HL-60/S4 treated with phorbol 12-myristate 13-acetate at 8.2 ng/mL for 4 days and 3 days (cell line): ENCODE data around the gene KCNMA1.

Source experiments
- in situ Hi-C: fragments of 300-500 bp; cut with MboI; formaldehyde crosslinking; loops from 2 replicates; pipeline ENCODE4 v1.15.0; 2022; ENCODE audit warnings: low sequenced_read_pairs

KCNMA1 gene

GRCh38 chr10:77386838-77387237, 250.8 kb downstream of the KCNMA1 start:
- in situ Hi-C loops: loop anchor here (25.0 kb wide), 1 partner anchor 250 kb away; the partner anchor contains the start of gene KCNMA1

- in situ Hi-C loops: loop anchor here (25.0 kb wide), 1 partner anchor 251 kb away; the partner anchor contains the start of gene KCNMA1
Observed at GRCh38 chr10:77386365-77386764, 251.2 kb downstream of the KCNMA1 start.

DNA sequence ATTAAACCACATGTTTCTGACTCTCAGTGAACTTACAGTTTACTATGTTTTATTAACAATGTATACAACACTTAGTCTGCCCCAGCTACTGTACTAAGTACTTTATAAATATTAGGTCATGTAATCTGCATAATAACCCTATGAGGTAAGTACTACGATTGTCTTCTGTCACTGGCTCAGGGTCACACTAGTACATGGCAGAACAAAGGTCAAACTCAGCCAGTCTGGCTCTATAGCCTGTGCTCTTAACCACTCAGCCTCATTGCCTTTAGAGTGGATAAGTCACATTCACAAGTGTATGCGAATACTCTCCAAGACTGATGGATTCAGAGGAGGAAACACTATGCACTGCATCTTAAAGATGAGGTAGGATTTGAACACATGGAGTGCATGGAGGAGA, 252.3 kb downstream of the KCNMA1 start:
- in situ Hi-C loops: loop anchor here (25.0 kb wide), 1 partner anchor 252 kb away; the partner anchor contains the start of gene KCNMA1

GRCh38 chr10:77383861-77384553, 253.6 kb downstream of the KCNMA1 start:
- in situ Hi-C loops: loop anchor here (25.0 kb wide), 1 partner anchor 253 kb away; the partner anchor contains the start of gene KCNMA1

- in situ Hi-C loops: loop anchor here (25.0 kb wide), 1 partner anchor 256 kb away; the partner anchor contains the start of gene KCNMA1
Observed at GRCh38 chr10:77381750-77382149, 255.9 kb downstream of the KCNMA1 start.

DNA sequence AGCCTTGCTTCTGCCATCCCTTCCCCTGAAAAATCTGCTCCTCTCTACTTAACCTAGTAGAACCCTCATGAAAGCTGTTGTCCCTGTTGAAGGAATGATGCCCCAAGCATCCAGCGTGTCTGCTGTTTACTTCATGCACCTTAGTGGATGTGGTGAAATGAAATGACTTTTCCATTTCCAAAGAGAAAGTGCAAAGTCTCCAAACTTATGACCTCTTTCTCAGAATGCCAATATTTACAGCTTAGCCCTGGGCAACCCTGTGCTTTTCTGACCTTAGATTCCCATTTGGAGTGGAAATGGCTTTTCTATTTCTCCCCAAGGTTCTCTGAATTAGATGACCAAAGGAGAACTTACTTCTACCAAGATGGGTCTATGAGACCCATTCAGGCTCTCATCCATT, 256.9 kb downstream of the KCNMA1 start:
- in situ Hi-C loops: loop anchor here (25.0 kb wide), 1 partner anchor 257 kb away; the partner anchor contains the start of gene KCNMA1

GRCh38 chr10:77380191-77380590, 257.4 kb downstream of the KCNMA1 start:
- in situ Hi-C loops: loop anchor here (25.0 kb wide), 1 partner anchor 257 kb away; the partner anchor contains the start of gene KCNMA1

- in situ Hi-C loops: loop anchor here (25.0 kb wide), 1 partner anchor 259 kb away; the partner anchor contains the start of gene KCNMA1
Observed at GRCh38 chr10:77378366-77379349, 258.9 kb downstream of the KCNMA1 start.

GRCh38 chr10:77377678-77378352, 259.8 kb downstream of the KCNMA1 start:
- in situ Hi-C loops: loop anchor here (25.0 kb wide), 1 partner anchor 259 kb away; the partner anchor contains the start of gene KCNMA1

DNA sequence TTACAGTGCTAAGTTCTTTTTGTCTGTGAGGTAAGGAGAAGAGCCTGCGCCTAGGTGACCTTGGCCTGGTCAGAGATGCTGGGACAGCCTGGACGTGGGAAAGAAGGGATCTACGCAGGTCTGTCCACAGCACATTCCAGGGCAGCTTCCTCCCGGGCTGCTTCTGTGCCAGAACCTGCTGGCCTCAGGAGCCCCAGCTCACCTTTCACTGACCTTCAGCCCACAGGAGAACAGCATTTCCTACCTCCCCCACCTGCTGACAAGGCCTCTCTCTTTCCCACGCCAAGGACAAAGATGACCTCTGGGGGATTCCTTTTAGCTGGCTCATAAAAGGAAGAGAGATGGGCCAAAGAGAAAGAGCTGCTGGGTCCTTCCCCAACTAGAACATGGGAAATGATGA, 260.6 kb downstream of the KCNMA1 start:
- in situ Hi-C loops: loop anchor here (25.0 kb wide), 1 partner anchor 260 kb away; the partner anchor contains the start of gene KCNMA1

DNA sequence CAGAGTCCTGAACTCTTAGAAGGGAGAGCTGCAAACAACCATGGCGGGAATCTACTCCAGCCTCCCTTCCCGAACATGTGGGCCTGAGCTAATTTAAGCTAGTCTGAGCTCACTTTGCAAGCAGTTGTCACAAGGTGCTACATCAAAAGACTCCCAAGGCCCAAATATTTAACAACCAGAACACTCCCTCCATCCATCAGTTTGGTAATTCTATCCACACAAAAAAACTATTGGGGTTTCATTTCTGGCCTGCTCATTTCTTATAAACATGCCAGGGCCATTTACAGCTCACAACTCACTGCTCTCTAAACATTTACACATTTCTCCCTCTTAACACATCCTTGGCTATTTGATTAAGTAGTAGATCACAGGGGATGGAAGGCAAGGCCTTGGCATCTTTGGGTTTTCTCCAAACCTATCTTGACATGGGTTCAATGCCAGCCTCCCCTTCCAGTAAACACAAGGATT, 263.4 kb downstream of the KCNMA1 start:
- in situ Hi-C loops: no loop called here

DNA sequence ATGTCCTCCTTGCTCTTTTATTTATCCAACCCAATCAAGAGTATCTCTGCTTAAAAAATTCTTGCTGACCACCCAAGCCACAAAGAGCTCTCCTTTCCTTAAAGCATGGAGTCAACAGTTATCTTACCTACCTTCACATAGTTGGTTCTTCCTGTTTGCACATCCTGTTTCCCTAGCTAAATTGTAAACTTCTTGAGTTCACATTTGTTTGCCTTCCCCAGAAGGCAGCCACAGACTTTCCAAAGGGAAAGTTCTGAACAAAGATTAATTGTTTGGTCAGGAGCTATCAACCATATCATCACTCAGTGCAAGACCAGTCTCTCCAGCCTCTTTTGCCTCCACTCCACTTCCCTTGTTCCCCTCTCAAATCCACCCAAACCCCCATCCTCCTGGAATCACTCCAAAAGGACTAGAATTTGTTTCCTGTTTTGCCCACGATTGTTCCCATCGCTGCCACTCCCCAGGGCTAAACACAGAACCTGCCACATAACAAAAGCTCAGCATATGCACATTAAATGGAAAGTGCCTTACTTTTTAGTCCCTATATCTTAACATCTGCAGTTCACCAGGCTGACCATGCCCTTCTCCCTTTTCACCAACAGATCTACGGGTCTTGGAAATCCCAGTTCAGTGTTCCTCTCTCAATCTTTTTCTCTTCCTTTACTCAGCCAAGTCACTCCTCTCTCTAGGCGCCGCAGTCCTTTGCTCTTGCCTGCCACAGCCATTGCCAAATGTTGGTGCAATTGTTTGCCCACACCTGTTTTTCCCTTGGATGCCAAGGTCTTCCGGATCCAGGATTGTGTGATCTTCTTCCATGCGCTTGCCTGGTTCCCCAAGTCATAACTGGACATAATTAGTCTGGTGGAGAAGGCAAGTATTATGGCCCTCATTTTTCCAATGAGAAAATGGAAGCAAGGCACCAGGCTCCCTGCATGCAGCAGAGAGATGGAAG, 265.5 kb downstream of the KCNMA1 start:
- in situ Hi-C loops: no loop called here

- in situ Hi-C loops: no loop called here
Observed at GRCh38 chr10:77371421-77371820, 266.2 kb downstream of the KCNMA1 start.

DNA sequence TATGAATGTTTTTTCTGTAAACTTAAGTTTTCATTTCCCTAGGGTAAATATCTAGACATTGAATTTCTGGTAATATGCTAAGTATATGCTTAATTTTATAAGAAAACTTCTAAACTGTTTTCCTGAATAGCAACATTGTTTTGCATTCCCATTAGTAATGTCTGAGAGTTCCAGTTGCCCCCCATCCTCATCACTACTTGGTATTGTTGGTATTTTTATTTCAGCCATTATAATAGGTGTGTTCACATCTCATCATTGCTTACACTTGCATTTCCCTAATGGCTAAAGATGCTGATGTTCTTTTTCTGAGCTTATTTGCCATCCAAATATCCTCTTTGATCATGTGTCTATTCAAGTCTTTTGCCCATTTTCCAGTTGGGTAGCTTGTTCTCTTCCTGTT, 269.6 kb downstream of the KCNMA1 start:
- in situ Hi-C loops: no loop called here

DNA sequence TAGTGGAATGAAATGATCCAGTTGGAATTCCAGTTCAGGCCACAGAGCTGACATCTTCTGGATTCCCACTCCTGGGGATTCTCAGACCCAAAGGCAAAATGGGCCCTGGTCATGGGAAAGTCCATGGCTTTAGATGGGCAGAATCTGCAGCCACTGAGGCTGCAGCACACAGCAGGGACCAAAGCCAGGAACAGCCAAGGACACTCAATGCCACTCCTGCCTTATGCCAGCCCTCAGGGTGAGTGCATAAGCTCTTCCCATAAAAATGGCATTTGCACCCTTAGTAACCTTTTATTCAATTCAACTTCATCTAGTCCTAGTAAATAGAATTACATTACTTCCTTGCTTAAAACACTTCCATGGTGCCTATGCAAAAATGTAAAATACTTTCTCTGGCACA, 274.4 kb downstream of the KCNMA1 start:
- in situ Hi-C loops: no loop called here

DNA sequence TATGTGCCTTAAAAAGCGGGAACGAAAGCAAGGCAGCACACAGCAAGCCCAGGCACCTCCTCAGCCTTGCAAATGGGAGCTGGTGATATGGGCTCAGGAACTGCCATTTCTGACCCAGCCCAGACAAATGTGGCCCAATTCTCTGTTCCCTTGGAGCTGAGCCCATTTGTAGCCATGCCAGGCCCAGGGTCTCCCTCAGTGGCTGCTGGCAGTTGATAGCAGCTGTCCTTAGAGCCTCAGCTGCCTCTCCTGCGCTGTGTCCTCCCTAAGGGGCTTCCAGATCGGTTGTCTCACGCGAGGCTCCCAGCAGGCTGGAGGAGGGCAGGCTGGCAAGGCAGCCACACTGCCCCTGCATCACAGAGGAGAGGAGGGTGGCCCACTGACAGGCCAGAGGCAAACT, 275.8 kb downstream of the KCNMA1 start:
- in situ Hi-C loops: no loop called here

GRCh38 chr10:77361426-77361825, 276.2 kb downstream of the KCNMA1 start:
- in situ Hi-C loops: no loop called here

GRCh38 chr10:77360835-77361234, 276.8 kb downstream of the KCNMA1 start:
- in situ Hi-C loops: no loop called here

DNA sequence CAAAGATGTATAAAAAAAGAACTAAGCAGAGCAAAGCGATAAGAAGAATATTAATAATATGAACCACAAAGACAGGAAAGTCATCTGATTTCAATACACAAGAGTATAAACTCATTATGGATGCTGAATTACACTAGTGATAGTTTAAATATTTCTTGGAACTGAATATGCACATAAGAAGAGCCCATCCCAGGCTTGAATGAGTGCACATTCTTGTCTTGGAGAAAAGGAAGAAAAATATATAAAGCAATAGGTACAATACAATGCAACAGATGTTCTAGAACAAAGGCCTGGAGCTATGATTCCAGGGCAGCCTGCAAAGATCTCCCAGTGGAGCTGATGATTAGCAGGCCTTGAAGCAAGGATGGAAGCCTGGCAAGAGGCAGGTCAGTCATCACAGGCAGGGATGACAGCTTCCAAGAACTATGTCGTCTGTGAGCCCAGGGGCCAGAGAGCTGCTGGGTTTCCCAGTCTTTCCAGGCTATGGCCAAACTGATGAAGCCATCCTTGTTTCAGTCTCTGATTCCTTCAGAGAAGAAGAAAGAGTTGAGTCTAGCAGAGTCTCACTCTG, 277.6 kb downstream of the KCNMA1 start:
- in situ Hi-C loops: no loop called here
